ENCODE measurements around the gene TYW1B.
"Not testable (repeated sequence)": the region's sequence is repeated elsewhere in the genome, so short reads cannot be mapped to it uniquely, and the experiment has no call there.

GRCh38 chr7:72816370-72817157 is 11.4 kb downstream of the TYW1B start:
- TF ChIP-seq CTCF (conservative IDR thresholded peaks at IDR 0.05); ZFX (IDR thresholded peaks at IDR 0.05): not testable (repeated sequence)
